ENCODE data around the gene ADAMTS1. TPM values are rescaled to one million over a fixed set of nuclear protein-coding genes. Genes with fewer than 3 reads are reported as not detected.

ADAMTS1 gene
- total RNA-seq, 1 donor, result 243 TPM

DNA sequence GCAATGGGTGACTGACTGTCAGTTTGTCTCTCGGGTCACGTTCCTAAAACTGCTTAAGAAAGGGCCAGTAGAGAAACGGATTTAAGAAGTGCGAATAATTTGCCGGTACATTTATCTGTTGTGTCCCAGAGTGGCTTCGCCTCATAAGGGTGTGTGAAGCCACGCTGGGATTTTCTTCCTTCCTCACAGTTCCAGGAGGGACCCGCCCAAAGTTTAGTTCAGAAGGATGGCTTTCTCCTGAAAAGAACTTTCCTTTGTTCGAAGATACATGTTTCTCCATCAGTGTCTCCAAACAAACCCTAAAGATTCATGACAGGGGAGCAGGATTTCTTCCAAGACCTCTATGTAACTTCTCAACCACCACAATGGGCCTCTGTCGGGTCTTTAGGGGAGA is 49.8 kb downstream of the ADAMTS1 start:
- Histone ChIP-seq H3K4me2 (ENCODE audit: insufficient read depth, low read length) (peak overlapping the region; percentile 61), H3K79me2 (ENCODE audit: insufficient read depth, low read length) (no peaks in the 10 kb centered on the region), H3K36me3 (ENCODE audit: insufficient read depth, low read length) (no peaks in the 10 kb centered on the region), H3K4me3 (ENCODE audit: insufficient read depth, low read length) (peak overlapping the region; percentile 27), H2AFZ (ENCODE audit: low read length) (no peak overlapping the region), H3K27ac (ENCODE audit: low read depth, low read length) (peak overlapping the region; percentile 25), H3K9me3 (ENCODE audit: low read depth, low read length) (no peaks in the 10 kb centered on the region), H4K20me1 (ENCODE audit: insufficient read depth, low read length) (no peaks in the 10 kb centered on the region), H3K4me1 (ENCODE audit: insufficient read depth, low read length) (peaks cover 17% of the 10 kb centered on the region), H3K27me3 (ENCODE audit: insufficient read depth, low read length) (no peaks in the 10 kb centered on the region)
- no peak for TF ChIP-seq CTCF (IDR thresholded peaks at IDR 0.05; ENCODE audit: extremely low read depth, low read depth, low read length)
- no peak for DNase-seq (ENCODE audit: insufficient read length, low spot score, missing footprints)

GRCh38 chr21:26794597-26795411 is 50.4 kb downstream of the ADAMTS1 start:
- H3K27me3 ChIP-seq (ENCODE audit: insufficient read depth, low read length), result no peaks in the 10 kb centered on the region
- H3K9me3 ChIP-seq (ENCODE audit: low read depth, low read length), result no peaks in the 10 kb centered on the region
- TF ChIP-seq CTCF (IDR thresholded peaks at IDR 0.05; ENCODE audit: extremely low read depth, low read depth, low read length), result no peak
- no peak overlapping the region for H2AFZ ChIP-seq (ENCODE audit: low read length)
- no peaks in the 10 kb centered on the region for H4K20me1 ChIP-seq (ENCODE audit: insufficient read depth, low read length)
- no peaks in the 10 kb centered on the region for H3K36me3 ChIP-seq (ENCODE audit: insufficient read depth, low read length)
- H3K4me2 ChIP-seq (ENCODE audit: insufficient read depth, low read length), result peak overlapping the region; percentile 61
- H3K4me1 ChIP-seq (ENCODE audit: insufficient read depth, low read length), result peaks cover 12% of the 10 kb centered on the region
- no peak for DNase-seq (ENCODE audit: insufficient read length, low spot score, missing footprints)
- H3K4me3 ChIP-seq (ENCODE audit: insufficient read depth, low read length), result no peak overlapping the region
- no peaks in the 10 kb centered on the region for H3K79me2 ChIP-seq (ENCODE audit: insufficient read depth, low read length)
- peak overlapping the region; percentile 25 for H3K27ac ChIP-seq (ENCODE audit: low read depth, low read length)

DNA sequence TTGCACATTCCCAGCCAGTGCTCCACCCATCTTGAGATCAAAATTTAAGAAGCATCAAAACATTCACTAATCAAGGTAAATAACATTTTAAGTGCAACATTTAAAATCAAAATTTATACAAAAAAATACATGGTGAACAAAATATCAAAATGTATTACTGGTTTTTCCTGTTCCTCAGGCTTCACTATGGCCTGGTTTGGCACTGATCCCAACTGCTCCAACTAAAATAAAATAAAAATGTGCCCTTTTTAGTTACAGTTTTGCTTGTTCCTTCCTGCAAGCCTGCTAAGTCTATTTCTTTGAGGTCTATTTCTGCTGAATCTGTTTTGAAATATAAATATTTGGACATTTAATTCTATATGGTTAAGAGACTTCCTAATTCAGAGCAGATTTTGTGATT is 54.9 kb downstream of the ADAMTS1 start:
- H3K4me3 ChIP-seq (ENCODE audit: insufficient read depth, low read length), result no peak overlapping the region
- H3K9me3 ChIP-seq (ENCODE audit: low read depth, low read length), result no peaks in the 10 kb centered on the region
- TF ChIP-seq CTCF (IDR thresholded peaks at IDR 0.05; ENCODE audit: extremely low read depth, low read depth, low read length), result no peak
- H3K27ac ChIP-seq (ENCODE audit: low read depth, low read length), result no peak overlapping the region
- H4K20me1 ChIP-seq (ENCODE audit: insufficient read depth, low read length), result no peaks in the 10 kb centered on the region
- DNase-seq (ENCODE audit: insufficient read length, low spot score, missing footprints), result no peak
- H3K4me1 ChIP-seq (ENCODE audit: insufficient read depth, low read length), result peaks cover 6% of the 10 kb centered on the region
- H3K36me3 ChIP-seq (ENCODE audit: insufficient read depth, low read length), result no peaks in the 10 kb centered on the region
- H3K27me3 ChIP-seq (ENCODE audit: insufficient read depth, low read length), result no peaks in the 10 kb centered on the region
- no peaks in the 10 kb centered on the region for H3K79me2 ChIP-seq (ENCODE audit: insufficient read depth, low read length)
- no peak overlapping the region for H2AFZ ChIP-seq (ENCODE audit: low read length)
- no peak overlapping the region for H3K4me2 ChIP-seq (ENCODE audit: insufficient read depth, low read length)

GRCh38 chr21:26788790-26789189 is 56.4 kb downstream of the ADAMTS1 start:
- Histone ChIP-seq H3K4me2 (ENCODE audit: insufficient read depth, low read length) (no peak overlapping the region), H3K27ac (ENCODE audit: low read depth, low read length) (no peak overlapping the region), H3K79me2 (ENCODE audit: insufficient read depth, low read length) (no peaks in the 10 kb centered on the region), H3K4me1 (ENCODE audit: insufficient read depth, low read length) (peaks cover under 1% of the 10 kb centered on the region), H3K36me3 (ENCODE audit: insufficient read depth, low read length) (no peaks in the 10 kb centered on the region), H2AFZ (ENCODE audit: low read length) (no peak overlapping the region), H3K27me3 (ENCODE audit: insufficient read depth, low read length) (no peaks in the 10 kb centered on the region), H4K20me1 (ENCODE audit: insufficient read depth, low read length) (no peaks in the 10 kb centered on the region), H3K4me3 (ENCODE audit: insufficient read depth, low read length) (no peak overlapping the region), H3K9me3 (ENCODE audit: low read depth, low read length) (no peaks in the 10 kb centered on the region)
- DNase-seq (ENCODE audit: insufficient read length, low spot score, missing footprints), result no peak
- TF ChIP-seq CTCF (IDR thresholded peaks at IDR 0.05; ENCODE audit: extremely low read depth, low read depth, low read length), result no peak

Other genes starting within 250 kb of the ADAMTS1 start
- gene ADAMTS5, start 121.7 kb upstream of the ADAMTS1 start, total RNA-seq, result 38.9 and 39.1 TPM in 2 replicates